ENCODE measurements around the gene CELA2B.
"Not testable (repeated sequence)": the region's sequence is repeated elsewhere in the genome, so short reads cannot be mapped to it uniquely, and the experiment has no call there.

The CELA2B gene

DNA sequence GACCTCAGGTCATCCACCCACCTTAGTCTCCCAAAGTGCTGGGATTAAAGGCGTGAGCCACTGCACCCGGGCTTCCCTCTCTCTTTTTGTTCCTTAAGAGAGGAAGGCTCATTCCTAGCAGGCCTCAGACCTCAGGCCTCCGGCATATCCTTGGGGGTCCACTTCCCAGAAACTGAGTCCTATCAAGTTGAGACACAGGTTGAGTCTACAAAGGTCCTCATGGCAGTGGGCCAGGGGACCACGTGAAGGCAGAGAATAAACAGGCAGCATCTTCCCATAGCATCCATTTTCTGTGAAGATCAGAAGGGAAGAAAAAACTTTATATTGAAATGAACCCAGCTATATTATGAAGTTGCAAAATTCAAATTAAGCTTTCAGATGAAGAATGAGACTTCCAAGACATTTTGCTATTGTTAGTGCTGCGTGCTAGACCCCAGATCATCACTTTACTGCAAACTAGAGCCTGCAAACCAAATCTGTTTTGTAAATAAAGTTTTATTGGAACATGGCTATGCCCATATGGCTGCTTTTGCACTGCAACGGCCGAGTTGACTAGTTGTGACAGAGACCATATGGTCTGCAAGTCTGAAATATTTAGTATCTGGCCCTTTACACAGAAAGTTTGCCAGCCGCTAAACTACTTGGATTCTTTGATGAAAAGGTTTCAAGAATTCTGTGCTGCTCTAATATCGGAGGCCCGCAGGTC lies 22.9 kb upstream of the CELA2B start:
- TF ChIP-seq ZNF274 (IDR thresholded peaks at IDR 0.05; ENCODE audit: low read depth, low read length): no peak
- H3K4me3 ChIP-seq (ENCODE audit: low read length): no peak overlapping the region

DNA sequence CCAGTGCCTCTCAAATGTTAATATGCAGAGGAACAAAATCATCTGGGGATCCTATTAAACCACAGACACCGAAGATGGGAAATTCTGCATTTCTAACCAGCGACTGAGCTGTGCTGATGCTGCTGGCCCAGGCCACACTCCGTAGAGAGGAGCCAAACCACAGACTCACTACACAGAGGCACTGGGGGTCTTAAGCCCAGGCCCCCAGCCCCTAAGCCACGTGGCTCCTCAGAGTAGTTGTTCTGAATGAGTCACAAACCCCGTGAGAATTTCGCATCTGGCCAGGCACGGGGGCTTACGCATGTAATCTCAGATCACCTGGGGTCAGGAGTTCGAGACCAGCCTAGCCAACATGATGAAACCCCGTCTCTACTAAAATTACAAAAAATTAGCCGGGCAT lies 22.2 kb upstream of the CELA2B start:
- H3K4me3 ChIP-seq (ENCODE audit: low read length): no peak overlapping the region
- TF ChIP-seq ZNF274 (IDR thresholded peaks at IDR 0.05; ENCODE audit: low read depth, low read length): no peak

DNA sequence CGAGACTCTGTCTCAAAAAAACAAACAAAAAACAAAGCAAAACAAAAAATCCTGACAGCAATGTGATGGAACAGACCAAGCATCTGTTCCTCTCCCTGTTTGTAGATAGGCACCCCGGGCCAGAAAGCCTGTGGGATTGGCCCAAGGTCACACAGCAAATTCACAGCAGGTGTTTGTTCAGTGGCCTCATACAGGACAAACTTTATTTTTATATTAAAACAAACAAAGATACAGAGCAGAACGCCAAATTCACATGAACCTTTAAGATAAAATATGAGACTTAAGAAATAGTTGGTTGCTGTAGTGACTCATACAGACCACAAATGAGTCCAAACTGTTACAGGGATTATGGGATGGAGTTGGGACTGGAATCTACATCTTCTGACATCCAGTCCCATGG lies 21.6 kb upstream of the CELA2B start:
- no peak for TF ChIP-seq ZNF274 (IDR thresholded peaks at IDR 0.05; ENCODE audit: low read depth, low read length)
- H3K4me3 ChIP-seq (ENCODE audit: low read length): no peak overlapping the region

DNA sequence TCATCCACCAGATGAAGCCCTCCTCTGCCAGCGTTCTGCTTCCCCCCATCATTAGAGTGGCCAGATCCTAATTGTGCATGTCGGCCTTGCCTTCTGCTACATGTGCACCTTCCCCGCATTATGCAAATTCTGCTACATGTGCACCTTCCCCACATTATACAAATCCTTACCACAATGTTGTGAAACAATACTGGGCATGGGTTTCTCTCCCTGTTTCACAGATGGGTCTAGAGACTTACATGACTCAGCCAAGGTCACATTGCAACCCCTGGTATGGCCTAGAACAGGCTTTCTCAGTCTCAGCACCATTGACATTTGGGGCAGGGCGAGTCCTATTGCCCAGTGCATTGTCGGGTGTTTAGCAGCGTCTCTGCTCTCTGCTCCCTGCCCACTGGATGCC lies 20.4 kb upstream of the CELA2B start:
- TF ChIP-seq ZNF274 (IDR thresholded peaks at IDR 0.05; ENCODE audit: low read depth, low read length): no peak

GRCh38 chr1:15456313-15456954 lies 19.5 kb upstream of the CELA2B start, which contains the start of gene CELA2A:
CELA2A (plus strand) TSS chr1:15456732; CDS start chr1:15456754, 22 bp downstream.
- H3K4me3 ChIP-seq (ENCODE audit: low read length): no peak within 1 kb of the TSS
- TF ChIP-seq ZNF274 (IDR thresholded peaks at IDR 0.05; ENCODE audit: low read depth, low read length): no peak

More for the DNA sequence above, 20.4 kb upstream of the CELA2B start:
- no peak overlapping the region for H3K4me3 ChIP-seq (ENCODE audit: low read length)

DNA sequence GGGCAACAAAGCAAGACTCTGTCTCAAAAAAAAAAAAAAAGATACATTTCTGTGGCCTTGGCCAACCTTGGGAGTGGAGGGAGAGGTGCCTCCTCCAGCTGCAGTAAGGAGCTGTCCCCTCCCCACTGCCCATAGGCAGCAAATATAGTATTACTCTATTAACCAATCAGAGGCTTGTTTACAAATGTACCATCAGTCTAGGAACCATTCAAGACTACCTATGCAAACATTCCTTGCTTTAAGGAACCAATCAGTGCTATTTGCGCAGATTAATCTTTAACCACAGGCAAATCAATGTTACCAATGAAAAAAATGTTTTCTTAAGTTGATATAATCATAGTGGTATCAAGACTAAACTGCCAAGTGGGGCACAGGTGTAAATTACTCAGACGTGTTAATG lies 18.3 kb upstream of the CELA2B start:
- TF ChIP-seq ZNF274 (IDR thresholded peaks at IDR 0.05; ENCODE audit: low read depth, low read length): no peak
- no peak overlapping the region for H3K4me3 ChIP-seq (ENCODE audit: low read length)

DNA sequence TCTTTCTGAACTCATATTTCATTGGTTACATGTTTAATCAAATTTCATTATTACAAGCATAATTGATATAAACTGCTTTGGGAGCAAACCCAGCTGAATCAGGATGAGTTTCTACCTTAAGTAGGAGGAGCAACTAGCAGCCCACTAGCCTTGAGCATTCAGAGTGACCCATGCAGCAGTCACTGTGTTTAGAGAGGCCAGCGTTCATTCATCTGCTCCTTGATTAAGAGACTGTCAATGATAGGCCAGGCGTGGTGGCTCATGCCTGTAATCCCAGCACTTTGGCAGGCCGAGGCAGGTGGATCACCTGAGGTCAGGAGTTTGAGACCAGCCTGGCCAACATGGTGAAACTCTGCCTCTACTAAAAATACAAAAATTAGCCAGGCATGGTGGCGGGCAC lies 17.5 kb upstream of the CELA2B start:
- not testable (repeated sequence) for H3K4me3 ChIP-seq (ENCODE audit: low read length)

DNA sequence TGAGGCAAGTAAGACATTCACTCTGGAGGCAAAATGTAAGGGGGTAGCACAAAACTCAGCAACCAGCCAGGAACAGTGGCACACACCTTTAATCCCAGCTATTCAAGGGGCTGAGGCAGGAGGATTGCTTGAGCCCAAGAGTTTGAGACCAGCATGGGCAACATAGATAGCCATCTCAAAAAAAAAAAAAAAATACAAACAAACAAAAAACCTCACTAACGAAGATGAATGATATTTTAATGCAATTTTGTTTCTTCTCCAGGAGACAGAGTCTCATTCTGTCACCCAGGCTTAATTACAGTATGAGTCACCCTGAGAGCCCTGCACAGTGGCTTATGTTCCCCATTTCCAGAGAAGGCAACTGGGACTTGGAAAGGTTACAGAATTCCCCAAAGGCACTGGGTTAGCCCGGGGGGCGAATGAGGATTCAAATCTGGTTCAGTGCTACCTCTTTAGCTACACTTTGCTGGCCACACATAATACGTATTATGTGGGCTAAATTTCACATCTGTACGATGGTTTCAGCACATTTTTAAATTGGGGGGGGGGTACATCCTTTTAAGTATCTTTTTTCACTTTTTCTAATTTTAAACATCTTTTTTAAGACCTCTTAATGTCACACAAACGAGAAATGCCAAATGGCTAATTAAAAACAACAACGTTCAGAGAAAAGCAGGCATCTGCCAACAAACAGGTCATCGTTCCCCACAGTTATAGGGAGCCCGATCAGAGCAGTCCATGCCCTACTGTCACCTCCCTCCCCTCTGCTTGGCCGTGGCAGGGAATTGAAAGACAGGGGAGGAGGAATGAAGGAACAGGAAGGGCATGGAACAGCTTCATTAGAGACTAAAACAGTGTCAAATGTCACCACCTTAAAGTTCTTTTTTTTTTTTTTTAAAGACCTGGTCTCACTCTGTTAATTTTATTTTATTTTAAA lies 15.9 kb upstream of the CELA2B start:
- TF ChIP-seq ZNF274 (IDR thresholded peaks at IDR 0.05; ENCODE audit: low read depth, low read length): no peak
- H3K4me3 ChIP-seq (ENCODE audit: low read length): no peak overlapping the region

GRCh38 chr1:15460708-15461095 lies 15.2 kb upstream of the CELA2B start:
- no peak overlapping the region for H3K4me3 ChIP-seq (ENCODE audit: low read length)

GRCh38 chr1:15463064-15463800 lies 12.7 kb upstream of the CELA2B start:
- not testable (repeated sequence) for H3K4me3 ChIP-seq (ENCODE audit: low read length)

More at GRCh38 chr1:15460708-15461095, 15.2 kb upstream of the CELA2B start:
- TF ChIP-seq ZNF274 (IDR thresholded peaks at IDR 0.05; ENCODE audit: low read depth, low read length): no peak

- H3K4me3 ChIP-seq (ENCODE audit: low read length): not testable (repeated sequence)
Observed at GRCh38 chr1:15463926-15464322, 12.0 kb upstream of the CELA2B start.

DNA sequence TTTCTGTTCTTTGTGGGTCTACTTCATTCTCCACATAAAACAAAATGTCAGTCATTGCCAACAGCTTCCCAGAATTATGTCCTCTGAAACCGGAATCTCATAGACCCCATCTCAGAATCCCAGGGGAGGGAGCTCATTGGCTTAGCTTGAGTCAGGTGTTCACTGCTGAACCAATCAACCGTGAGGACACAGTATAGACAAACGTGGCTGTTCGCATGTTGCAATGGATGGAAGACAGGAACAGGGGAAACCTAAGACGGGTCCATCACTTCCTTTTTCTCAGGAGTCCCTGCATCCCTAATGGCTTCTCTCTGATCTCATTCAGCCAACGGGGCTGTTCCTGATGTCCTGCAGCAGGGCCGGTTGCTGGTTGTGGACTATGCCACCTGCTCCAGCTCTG lies 10.2 kb upstream of the CELA2B start:
- TF ChIP-seq ZNF274 (IDR thresholded peaks at IDR 0.05; ENCODE audit: low read depth, low read length): no peak
- no peak overlapping the region for H3K4me3 ChIP-seq (ENCODE audit: low read length)

GRCh38 chr1:15466955-15467625 lies 8.8 kb upstream of the CELA2B start:
- not testable (repeated sequence) for H3K4me3 ChIP-seq (ENCODE audit: low read length)

GRCh38 chr1:15468145-15468544 lies 7.8 kb upstream of the CELA2B start:
- TF ChIP-seq ZNF274 (IDR thresholded peaks at IDR 0.05; ENCODE audit: low read depth, low read length): no peak
- no peak overlapping the region for H3K4me3 ChIP-seq (ENCODE audit: low read length)

All from GM08714 (cell line).